HCT116 (cell line): ENCODE results near the gene SLFN11. TPM values are rescaled to one million over a fixed set of nuclear protein-coding genes. Genes with fewer than 3 reads are reported as not detected.

Experiments used
- ATAC-seq: fragments of 200-7000 bp; cut with Tn5 transposase; 2 replicates; pipeline ENCODE4 v1.9.1; 2020; ENCODE audit warnings: mild to moderate bottlenecking, moderate library complexity
- BruUV-seq: library from RNA; stranded (reverse); fragments of 400-500 nt; replicated peaks from 2 replicates; lab custom pipeline; 2021; lab: Mats Ljungman, UMichigan
- CTCF ChIA-PET: fragments of 300-600 bp; sonication (Branson Sonifier 250); formaldehyde crosslinking; loops from one replicate; lab custom pipeline; 2021; ENCODE audit warnings: antibody characterized with exemption; lab: Charles Lee
- POLR2A ChIA-PET: fragments of 300-600, 350-600 bp; sonication (Branson Sonifier 250); formaldehyde crosslinking; loops from one replicate; lab custom pipeline; 2021; ENCODE audit warnings: antibody characterized with exemption; lab: Charles Lee
- RAD21 ChIA-PET, 2 experiments: fragments of 300-600 bp; sonication (Branson Sonifier 250); formaldehyde crosslinking; loops; one replicate each; lab custom pipeline; 2023; ENCODE audit warnings: low total read pairs in 2 of 2; ENCODE audit not compliant: uncharacterized antibody in 2 of 2, unreplicated experiment in 2 of 2, low non-redundant PET in 1 of 2; lab: Charles Lee
- DNase-seq: peaks from one replicate; pipeline ENCODE4 v3.0.0-alpha.2; 2010; ENCODE audit warnings: low read depth, low spot score
- H2AFZ ChIP-seq: fragments of 200-600 bp; shearing (Covaris generic), sonication (generic); 2 replicates; pipeline ENCODE4 v1.6.1; 2017; ENCODE audit warnings: low read depth, mixed run types, mixed read lengths, antibody characterized with exemption, low read length; ENCODE audit not compliant: poor library complexity, severe bottlenecking
- H3K27ac ChIP-seq: 2 replicates; pipeline ENCODE4 v1.5.1; 2012; ENCODE audit warnings: low read depth, low read length
- H3K27me3 ChIP-seq: fragments of 200-600 bp; sonication (generic); 2 replicates; pipeline ENCODE4 v1.6.1; 2016; ENCODE audit warnings: mixed run types, low read length, mixed read lengths; ENCODE audit not compliant: insufficient read depth
- H3K36me3 ChIP-seq, 2 experiments: fragments of 200-500 bp in 1 of 2; fragments of 200-600 bp in 1 of 2; sonication (Bioruptor generic) in 1 of 2; sonication (generic) in 1 of 2; 2 replicates each; pipeline versions ENCODE4 v1.5.1 to v1.6.1; 2014 to 2016; ENCODE audit warnings: low read length in 2 of 2, inconsistent platforms in 1 of 2, mixed read lengths in 1 of 2, mixed run types in 1 of 2; ENCODE audit not compliant: insufficient read depth in 2 of 2, control insufficient read depth in 1 of 2
- H3K4me1 ChIP-seq, 2 experiments: fragments of 200-600 bp in 1 of 2; sonication (generic) in 1 of 2; 2 replicates each; pipeline versions ENCODE4 v1.5.1 to v1.6.1; 2012 to 2017; ENCODE audit warnings: low read length in 2 of 2, inconsistent platforms in 1 of 2, mild to moderate bottlenecking in 1 of 2, mixed read lengths in 1 of 2, mixed run types in 1 of 2, moderate library complexity in 1 of 2; ENCODE audit not compliant: insufficient read depth in 2 of 2, control insufficient read depth in 1 of 2
- H3K4me2 ChIP-seq: fragments of 200-600 bp; sonication (generic); 2 replicates; pipeline ENCODE4 v1.6.1; 2017; ENCODE audit warnings: mixed run types, low read length, mixed read lengths
- H3K4me3 ChIP-seq, 2 experiments: fragments of 200-600 bp in 1 of 2; sonication (generic) in 1 of 2; replicated peaks in 1 of 2; 2 replicates each; pipeline ENCODE4 v1.5.1; 2011 to 2016; ENCODE audit warnings: low read length in 2 of 2, control low read depth in 1 of 2, low read depth in 1 of 2, mild to moderate bottlenecking in 1 of 2, mixed read lengths in 1 of 2, mixed run types in 1 of 2
- H3K79me2 ChIP-seq: fragments of 200-600 bp; sonication (generic); 2 replicates; pipeline ENCODE4 v1.6.1; 2017; ENCODE audit warnings: mild to moderate bottlenecking, mixed run types, low read length, moderate library complexity, mixed read lengths; ENCODE audit not compliant: insufficient read depth
- H3K9ac ChIP-seq: fragments of 200-600 bp; sonication (generic); 2 replicates; pipeline ENCODE4 v1.6.1; 2016; ENCODE audit warnings: low read length, mixed read lengths
- H3K9me2 ChIP-seq: fragments of 200-600 bp; sonication (generic), shearing (Covaris generic); 2 replicates; pipeline ENCODE4 v1.6.1; 2017; ENCODE audit warnings: mixed run types, mild to moderate bottlenecking, moderate library complexity; ENCODE audit not compliant: insufficient read depth
- H3K9me3 ChIP-seq, 2 experiments: fragments of 200-500 bp in 1 of 2; fragments of 200-600 bp in 1 of 2; sonication (Bioruptor generic) in 1 of 2; sonication (generic) in 1 of 2; 2 replicates each; pipeline ENCODE4 v1.6.1; 2014 to 2017; ENCODE audit warnings: low read length in 2 of 2, mixed read lengths in 2 of 2, inconsistent platforms in 1 of 2, low read depth in 1 of 2, mild to moderate bottlenecking in 1 of 2, mixed run types in 1 of 2, moderate library complexity in 1 of 2; ENCODE audit not compliant: control insufficient read depth in 1 of 2, insufficient read depth in 1 of 2
- H4K20me1 ChIP-seq: fragments of 200-600 bp; sonication (generic), shearing (Covaris generic); 2 replicates; pipeline ENCODE4 v1.6.1; 2017; ENCODE audit warnings: mixed run types, mild to moderate bottlenecking, moderate library complexity; ENCODE audit not compliant: insufficient read depth
- ATF3 ChIP-seq: IDR thresholded peaks from 2 replicates; pipeline ENCODE4 v1.6.1; 2012
- CBX3 ChIP-seq: IDR thresholded peaks from 2 replicates; pipeline ENCODE4 v1.6.1; 2012; ENCODE audit warnings: low read depth
- CEBPB ChIP-seq: IDR thresholded peaks from 2 replicates; pipeline ENCODE4 v1.6.1; 2012; ENCODE audit warnings: low read depth
- CTCF ChIP-seq, 3 experiments: fragments of 200-600 bp in 1 of 3; sonication (generic) in 1 of 3; IDR thresholded peaks in 2 of 3; conservative IDR thresholded peaks in 1 of 3; 2 replicates each; pipeline ENCODE4 v1.5.1; 2012 to 2017; ENCODE audit warnings: low read depth in 2 of 3, low read length in 2 of 3, antibody characterized with exemption in 1 of 3, borderline replicate concordance in 1 of 3, control low read depth in 1 of 3, mild to moderate bottlenecking in 1 of 3, mixed read lengths in 1 of 3, mixed run types in 1 of 3, moderate library complexity in 1 of 3; ENCODE audit not compliant: insufficient read depth in 1 of 3
- EGR1 ChIP-seq: IDR thresholded peaks from 2 replicates; pipeline ENCODE4 v1.6.1; 2012; ENCODE audit warnings: low read depth
- EZH2 ChIP-seq: fragments of 200-600 bp; sonication (generic); IDR thresholded peaks from 2 replicates; pipeline ENCODE4 v1.6.1; 2017; ENCODE audit warnings: antibody characterized with exemption, mixed run types
- EZH2phosphoT487 ChIP-seq: fragments of 200-600 bp; IDR thresholded peaks from 2 replicates; pipeline ENCODE4 v1.6.1; 2018; ENCODE audit warnings: antibody characterized with exemption, borderline replicate concordance
- MAX ChIP-seq: IDR thresholded peaks from 2 replicates; pipeline ENCODE4 v1.6.1; 2012
- SIN3A ChIP-seq: IDR thresholded peaks from 2 replicates; pipeline ENCODE4 v1.6.1; 2012; ENCODE audit warnings: low read depth
- TCF7L2 ChIP-seq: IDR thresholded peaks from 2 replicates; pipeline ENCODE4 v1.7.0; 2011; ENCODE audit warnings: borderline replicate concordance, inconsistent platforms; ENCODE audit not compliant: insufficient read depth, insufficient read length; ENCODE audit errors: extremely low read depth
- intact Hi-C: fragments of 100-400 bp; cut with micrococcal nuclease; formaldehyde crosslinking; loops from 2 replicates; pipeline ENCODE4 v1.10.0; 2022
- total RNA-seq: library from RNA; stranded (reverse); gene quantifications from one replicate; pipeline ENCODE4 v1.2.1, GENCODE V29; 2021; ENCODE audit not compliant: unreplicated experiment
- TF ChIP-seq, protein P1 (sequence below): IDR thresholded peaks from 2 replicates; pipeline ENCODE4 v1.6.1; 2011; ENCODE audit warnings: mild to moderate bottlenecking, low read length, moderate library complexity; ENCODE audit not compliant: insufficient replicate concordance; ENCODE audit errors: extremely low read depth
- TF ChIP-seq, protein P2 (sequence below): IDR thresholded peaks from 2 replicates; pipeline ENCODE4 v1.6.1; 2012; ENCODE audit warnings: low read depth

SLFN11 gene
- total RNA-seq, 1 experiment from 2014 or later = not detected

DNA sequence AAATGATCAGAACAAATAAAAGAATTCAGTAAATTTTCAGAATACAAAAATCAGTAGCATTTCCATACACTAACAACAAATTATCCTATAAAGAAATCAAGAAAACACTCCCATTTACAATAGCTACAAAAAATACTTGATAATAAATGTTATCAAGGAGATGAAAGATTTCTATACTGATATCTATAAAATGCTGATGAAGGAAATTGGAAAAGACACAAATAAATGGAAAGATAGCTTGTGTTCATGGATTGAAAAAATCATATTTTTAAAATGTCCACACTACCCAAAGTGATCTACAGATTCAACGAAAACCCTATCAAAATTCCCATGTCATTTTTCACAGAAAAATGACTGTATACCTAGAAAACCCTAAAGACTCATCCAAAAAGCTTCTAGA lies 40.8 kb upstream of the SLFN11 start:
- no peaks in the 10 kb centered on the region for H3K79me2 ChIP-seq
- no peak overlapping the region for H2AFZ ChIP-seq
- no peaks in the 10 kb centered on the region for H3K36me3 ChIP-seq
- no peaks in the 10 kb centered on the region for H3K9me3 ChIP-seq
- no peaks in the 10 kb centered on the region for H4K20me1 ChIP-seq
- TF ChIP-seq CEBPB (no peak), CBX3 (no peak), SIN3A (no peak), TCF7L2 (no peak)
- no peak overlapping the region for H3K4me3 ChIP-seq
- ChIA-PET CTCF (no interaction called here), POLR2A (no interaction called here), RAD21 (no interaction called here)
- BruUV-seq = no TSS peak
- H3K27me3 ChIP-seq = peaks cover 34% of the 10 kb centered on the region
- ATAC-seq (no peak), DNase-seq (no peak)
- no peaks in the 10 kb centered on the region for H3K9me2 ChIP-seq
- H3K4me1 ChIP-seq = no peaks in the 10 kb centered on the region
- intact Hi-C loops = no loop called here
- no peak overlapping the region for H3K9ac ChIP-seq
- no peak overlapping the region for H3K4me2 ChIP-seq
- H3K27ac ChIP-seq = no peak overlapping the region

DNA sequence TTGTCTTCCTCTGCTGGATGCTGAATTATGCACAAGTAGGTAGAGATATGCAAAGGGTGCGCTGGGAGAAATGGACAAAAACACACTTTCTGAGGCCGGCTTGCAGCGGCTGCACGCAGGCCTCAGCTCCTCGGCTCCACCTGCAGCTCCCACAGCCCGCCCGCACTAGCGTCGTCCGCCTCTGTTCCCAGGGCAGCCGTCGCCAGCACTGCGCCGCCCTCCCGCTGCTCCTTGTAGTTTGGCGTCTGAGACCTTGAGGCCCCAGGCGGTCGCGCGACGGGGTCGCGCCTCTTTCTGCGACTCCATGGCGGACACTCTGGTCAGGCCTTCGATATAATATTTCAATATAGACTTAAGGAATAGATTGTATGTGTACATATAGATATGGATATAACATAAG lies 34.1 kb upstream of the SLFN11 start:
- H3K36me3 ChIP-seq = no peaks in the 10 kb centered on the region
- no TSS peak for BruUV-seq
- ChIA-PET POLR2A (no interaction called here), RAD21 (no interaction called here), CTCF (no interaction called here)
- H2AFZ ChIP-seq = no peak overlapping the region
- peaks cover 31% of the 10 kb centered on the region for H3K27me3 ChIP-seq
- no peaks in the 10 kb centered on the region for H3K4me1 ChIP-seq
- H3K9ac ChIP-seq = no peak overlapping the region
- no peak overlapping the region for H3K4me3 ChIP-seq
- no peaks in the 10 kb centered on the region for H3K9me3 ChIP-seq
- no peak overlapping the region for H3K27ac ChIP-seq
- TF ChIP-seq EZH2 (no peak), ATF3 (no peak), SIN3A (no peak), EGR1 (no peak), CBX3 (no peak), CTCF (IDR thresholded peaks at IDR 0.05 in 2 of 3, conservative IDR thresholded peaks at IDR 0.05 in 1 of 3; ENCODE audit: borderline replicate concordance in 1 of 3, insufficient read depth in 1 of 3, low read depth in 2 of 3, low read length in 2 of 3) (no peak), MAX (no peak), EZH2phosphoT487 (no peak)
- TF ChIP-seq, protein P1, sequence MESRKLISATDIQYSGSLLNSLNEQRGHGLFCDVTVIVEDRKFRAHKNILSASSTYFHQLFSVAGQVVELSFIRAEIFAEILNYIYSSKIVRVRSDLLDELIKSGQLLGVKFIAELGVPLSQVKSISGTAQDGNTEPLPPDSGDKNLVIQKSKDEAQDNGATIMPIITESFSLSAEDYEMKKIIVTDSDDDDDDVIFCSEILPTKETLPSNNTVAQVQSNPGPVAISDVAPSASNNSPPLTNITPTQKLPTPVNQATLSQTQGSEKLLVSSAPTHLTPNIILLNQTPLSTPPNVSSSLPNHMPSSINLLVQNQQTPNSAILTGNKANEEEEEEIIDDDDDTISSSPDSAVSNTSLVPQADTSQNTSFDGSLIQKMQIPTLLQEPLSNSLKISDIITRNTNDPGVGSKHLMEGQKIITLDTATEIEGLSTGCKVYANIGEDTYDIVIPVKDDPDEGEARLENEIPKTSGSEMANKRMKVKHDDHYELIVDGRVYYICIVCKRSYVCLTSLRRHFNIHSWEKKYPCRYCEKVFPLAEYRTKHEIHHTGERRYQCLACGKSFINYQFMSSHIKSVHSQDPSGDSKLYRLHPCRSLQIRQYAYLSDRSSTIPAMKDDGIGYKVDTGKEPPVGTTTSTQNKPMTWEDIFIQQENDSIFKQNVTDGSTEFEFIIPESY = no peak
- TF ChIP-seq, protein P2, sequence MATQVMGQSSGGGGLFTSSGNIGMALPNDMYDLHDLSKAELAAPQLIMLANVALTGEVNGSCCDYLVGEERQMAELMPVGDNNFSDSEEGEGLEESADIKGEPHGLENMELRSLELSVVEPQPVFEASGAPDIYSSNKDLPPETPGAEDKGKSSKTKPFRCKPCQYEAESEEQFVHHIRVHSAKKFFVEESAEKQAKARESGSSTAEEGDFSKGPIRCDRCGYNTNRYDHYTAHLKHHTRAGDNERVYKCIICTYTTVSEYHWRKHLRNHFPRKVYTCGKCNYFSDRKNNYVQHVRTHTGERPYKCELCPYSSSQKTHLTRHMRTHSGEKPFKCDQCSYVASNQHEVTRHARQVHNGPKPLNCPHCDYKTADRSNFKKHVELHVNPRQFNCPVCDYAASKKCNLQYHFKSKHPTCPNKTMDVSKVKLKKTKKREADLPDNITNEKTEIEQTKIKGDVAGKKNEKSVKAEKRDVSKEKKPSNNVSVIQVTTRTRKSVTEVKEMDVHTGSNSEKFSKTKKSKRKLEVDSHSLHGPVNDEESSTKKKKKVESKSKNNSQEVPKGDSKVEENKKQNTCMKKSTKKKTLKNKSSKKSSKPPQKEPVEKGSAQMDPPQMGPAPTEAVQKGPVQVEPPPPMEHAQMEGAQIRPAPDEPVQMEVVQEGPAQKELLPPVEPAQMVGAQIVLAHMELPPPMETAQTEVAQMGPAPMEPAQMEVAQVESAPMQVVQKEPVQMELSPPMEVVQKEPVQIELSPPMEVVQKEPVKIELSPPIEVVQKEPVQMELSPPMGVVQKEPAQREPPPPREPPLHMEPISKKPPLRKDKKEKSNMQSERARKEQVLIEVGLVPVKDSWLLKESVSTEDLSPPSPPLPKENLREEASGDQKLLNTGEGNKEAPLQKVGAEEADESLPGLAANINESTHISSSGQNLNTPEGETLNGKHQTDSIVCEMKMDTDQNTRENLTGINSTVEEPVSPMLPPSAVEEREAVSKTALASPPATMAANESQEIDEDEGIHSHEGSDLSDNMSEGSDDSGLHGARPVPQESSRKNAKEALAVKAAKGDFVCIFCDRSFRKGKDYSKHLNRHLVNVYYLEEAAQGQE = no peak
- TF ChIP-seq, all 23 proteins: peak for 0
- Histone ChIP-seq H3K9me2 (no peaks in the 10 kb centered on the region), H3K79me2 (no peaks in the 10 kb centered on the region), H3K4me2 (no peak overlapping the region), H4K20me1 (no peaks in the 10 kb centered on the region)
- DNase-seq (no peak), ATAC-seq (no peak)
- intact Hi-C loops = no loop called here
